Hypothalamus (tissue), 51 donors: ENCODE measurements around the gene TNFRSF19.
"Not testable (repeated sequence)": the region's sequence is repeated elsewhere in the genome, so short reads cannot be mapped to it uniquely, and the experiment has no call there.

Experiments
- DNase-seq, 51 donors: peaks; one replicate each; lab custom pipeline; 2025; lab: John Stamatoyannopoulos, UW

Gene TNFRSF19

GRCh38 chr13:23563085-23563845 lies 6.9 kb upstream of the TNFRSF19 start:
- no peak for DNase-seq

GRCh38 chr13:23567906-23568460 lies 2.2 kb upstream of the TNFRSF19 start:
- no peak for DNase-seq

GRCh38 chr13:23570921-23571315 lies 706 bp downstream of the TNFRSF19 start:
- DNase-seq: no peak

- DNase-seq: no peak
Observed at GRCh38 chr13:23571431-23571830, 1.2 kb downstream of the TNFRSF19 start.

GRCh38 chr13:23572836-23573235 lies 2.6 kb downstream of the TNFRSF19 start:
- DNase-seq: no peak

GRCh38 chr13:23574421-23575145 lies 4.4 kb downstream of the TNFRSF19 start:
- DNase-seq: no peak

GRCh38 chr13:23575632-23576031 lies 5.4 kb downstream of the TNFRSF19 start:
- DNase-seq: no peak

GRCh38 chr13:23578411-23579071 lies 8.3 kb downstream of the TNFRSF19 start:
- DNase-seq: peak in 26 of 51 donors; percentile 9 to 63 (median 38)

- peak in 49 of 51 donors; percentile 14 to 90 (median 71) for DNase-seq
Observed at GRCh38 chr13:23579072-23579895, 9.1 kb downstream of the TNFRSF19 start.

GRCh38 chr13:23579896-23580683 lies 9.9 kb downstream of the TNFRSF19 start:
- no peak for DNase-seq

- no peak for DNase-seq
Observed at GRCh38 chr13:23580684-23581060, 10.5 kb downstream of the TNFRSF19 start.

GRCh38 chr13:23583491-23583890 lies 13.3 kb downstream of the TNFRSF19 start:
- DNase-seq: no peak

GRCh38 chr13:23584275-23584674 lies 14.1 kb downstream of the TNFRSF19 start:
- no peak for DNase-seq

GRCh38 chr13:23586336-23586735 lies 16.1 kb downstream of the TNFRSF19 start:
- no peak for DNase-seq

GRCh38 chr13:23588666-23589065 lies 18.5 kb downstream of the TNFRSF19 start:
- no peak for DNase-seq

- DNase-seq: no peak
Observed at GRCh38 chr13:23592596-23592995, 22.4 kb downstream of the TNFRSF19 start.

- no peak for DNase-seq
Observed at GRCh38 chr13:23593148-23593547, 22.9 kb downstream of the TNFRSF19 start.

- not testable (repeated sequence) for DNase-seq
Observed at GRCh38 chr13:23594290-23594689, 24.1 kb downstream of the TNFRSF19 start.

GRCh38 chr13:23598369-23598768 lies 28.2 kb downstream of the TNFRSF19 start:
- no peak for DNase-seq
